ENCODE measurements around the gene IRS1.

GRCh38 chr2:226791056-226791486 is 8.5 kb downstream of the IRS1 start:
- TF ChIP-seq CTCF (IDR thresholded peaks at IDR 0.05), result no peak
- TF ChIP-seq POLR2AphosphoS5 (IDR thresholded peaks at IDR 0.05), result peak in 2 of 4 donors; percentile 57 to 78
